Uterus (tissue), 4 donors: ENCODE results near the gene RAI1. TPM values are rescaled to one million over a fixed set of nuclear protein-coding genes. Genes with fewer than 3 reads are reported as not detected.
A peak's percentile ranks its signal among the peaks of the same experiment; 100 is the strongest.

Experiments used
- DNase-seq, 2 donors: peaks; one replicate each; pipeline ENCODE4 v3.0.0-alpha.2; 2019 to 2020
- H3K27ac ChIP-seq, 2 donors: fragments of 200-600 bp; sonication (generic); 1 replicate in 1 of 2; 2 replicates in 1 of 2; pipeline ENCODE4 v1.5.1; 2016 to 2018
- H3K27me3 ChIP-seq, 2 donors: fragments of 200-600 bp; sonication (generic); one replicate each; pipeline ENCODE4 v1.5.1; 2018 to 2019; ENCODE audit warnings: control low read depth in 1 of 2
- H3K36me3 ChIP-seq, 2 donors: fragments of 200-600 bp; sonication (generic); one replicate each; pipeline ENCODE4 v1.5.1; 2019; ENCODE audit warnings: control low read depth in 1 of 2
- H3K4me1 ChIP-seq, 2 donors: fragments of 200-600 bp; sonication (generic); one replicate each; pipeline ENCODE4 v1.5.1; 2018 to 2019; ENCODE audit warnings: control low read depth in 1 of 2
- H3K4me3 ChIP-seq, 2 donors: fragments of 200-600 bp; sonication (generic); 1 replicate in 1 of 2; 2 replicates in 1 of 2; pipeline ENCODE4 v1.5.1; 2018 to 2019; ENCODE audit warnings: mild to moderate bottlenecking in 1 of 2
- H3K9me3 ChIP-seq, 2 donors: fragments of 200-600 bp; sonication (generic); one replicate each; pipeline ENCODE4 v1.5.1; 2019; ENCODE audit warnings: control low read depth in 1 of 2
- CTCF ChIP-seq, 4 experiments: fragments of 200-600 bp in 2 of 4; fragments of 450-650 bp in 2 of 4; sonication (generic) in 2 of 4; IDR thresholded peaks; one replicate each; pipeline ENCODE4 v1.5.1; 2016 to 2019; ENCODE audit warnings: antibody characterized with exemption in 4 of 4, mild to moderate bottlenecking in 2 of 4, moderate library complexity in 1 of 4
- POLR2A ChIP-seq, 2 donors: fragments of 450-650 bp; IDR thresholded peaks; one replicate each; pipeline ENCODE4 v1.6.1; 2016; ENCODE audit warnings: antibody characterized with exemption in 2 of 2, mild to moderate bottlenecking in 1 of 2, moderate library complexity in 1 of 2
- intact Hi-C: fragments of 100-400 bp; cut with DNase I; formaldehyde crosslinking; loops from one replicate; pipeline ENCODE4 v1.15.1; 2023; ENCODE audit warnings: low total_unique reads
- microRNA counts, 2 donors: library from miRNA; unstranded; fragments of <30 nt; microRNA quantifications; one replicate each; lab custom pipeline; 2016 to 2017
- microRNA-seq: library from miRNA; unstranded; fragments of <30 nt; microRNA quantifications from one replicate; pipeline ENCODE4, GENCODE V29; 2016; ENCODE audit warnings: borderline microRNAs expressed, borderline replicate concordance
- small RNA-seq: library from RNA; depleted of rRNA; stranded (forward); fragments of <200 nt; gene quantifications from one replicate; pipeline ENCODE3, GENCODE V24; 2016
- total RNA-seq, 4 donors: library from RNA; depleted of rRNA in 3 of 4; stranded (reverse); fragments of >200 nt in 3 of 4; gene quantifications; one replicate each; pipeline versions ENCODE4 v1.1.0 to v1.2.4, GENCODE V29; 2014 to 2023
- donor health status: DM: yes; HTN: yes; CAD: no.

Gene RAI1
- total RNA-seq, 4 donors from 2014 or later: 10.0 to 66.1 (median 15.3) TPM

GRCh38 chr17:17856386-17856785, 175.1 kb downstream of the RAI1 start:
- H3K36me3 ChIP-seq: no peaks in the 10 kb centered on the region
- H3K4me1 ChIP-seq: no peaks in the 10 kb centered on the region
- no peaks in the 10 kb centered on the region for H3K27me3 ChIP-seq
- no peak overlapping the region for H3K27ac ChIP-seq
- intact Hi-C loops: no loop called here
- no peak overlapping the region for H3K4me3 ChIP-seq
- no peak for TF ChIP-seq POLR2A (IDR thresholded peaks at IDR 0.05)
- TF ChIP-seq CTCF (IDR thresholded peaks at IDR 0.05): no peak
- no peaks in the 10 kb centered on the region for H3K9me3 ChIP-seq
- no peak for DNase-seq

GRCh38 chr17:17857496-17857895, 176.2 kb downstream of the RAI1 start:
- H3K4me3 ChIP-seq: no peak overlapping the region
- no peak overlapping the region for H3K27ac ChIP-seq
- H3K36me3 ChIP-seq: no peaks in the 10 kb centered on the region
- intact Hi-C loops: no loop called here
- no peaks in the 10 kb centered on the region for H3K9me3 ChIP-seq
- TF ChIP-seq POLR2A (IDR thresholded peaks at IDR 0.05) (no peak), CTCF (IDR thresholded peaks at IDR 0.05) (no peak)
- no peaks in the 10 kb centered on the region for H3K4me1 ChIP-seq
- H3K27me3 ChIP-seq: no peaks in the 10 kb centered on the region
- DNase-seq: no peak

GRCh38 chr17:17859909-17860765, 178.9 kb downstream of the RAI1 start:
- H3K4me3 ChIP-seq: no peak overlapping the region
- no peaks in the 10 kb centered on the region for H3K36me3 ChIP-seq
- TF ChIP-seq POLR2A (IDR thresholded peaks at IDR 0.05) (no peak), CTCF (IDR thresholded peaks at IDR 0.05) (peak; percentile 93 to 97 (median 96))
- H3K27ac ChIP-seq: no peak overlapping the region
- peak; percentile 64 to 69 for DNase-seq
- intact Hi-C loops: loop anchor here (2.0 kb wide), 1 partner anchor 47 kb away; no protein-coding TSS in a partner anchor
- no peaks in the 10 kb centered on the region for H3K27me3 ChIP-seq
- no peaks in the 10 kb centered on the region for H3K9me3 ChIP-seq
- H3K4me1 ChIP-seq: no peaks in the 10 kb centered on the region

- Histone ChIP-seq H3K4me1 (no peaks in the 10 kb centered on the region), H3K4me3 (no peak overlapping the region), H3K27ac (no peak overlapping the region), H3K9me3 (no peaks in the 10 kb centered on the region), H3K36me3 (no peaks in the 10 kb centered on the region), H3K27me3 (no peaks in the 10 kb centered on the region)
- DNase-seq: no peak
- intact Hi-C loops: loop anchor here (2.0 kb wide), 1 partner anchor 48 kb away; no protein-coding TSS in a partner anchor
- no peak for TF ChIP-seq CTCF (IDR thresholded peaks at IDR 0.05)
- no peak for TF ChIP-seq POLR2A (IDR thresholded peaks at IDR 0.05)
Measured at GRCh38 chr17:17860766-17861107, 179.5 kb downstream of the RAI1 start.

MicroRNA genes within 50 kb of the gene (microRNA counts, 767-probe panel; counts per million panel counts)
- microRNA hsa-miR-33b-5p (lab: Ali Mortazavi, UCI): 0 counts per million in 2 donors

Small RNA genes within 50 kb of the gene (microRNA-seq; reads per million reads assigned to microRNA genes)
- gene MIR33B: not detected
- not detected for gene MIR6777

Small RNA genes within 50 kb of the gene (small RNA-seq; reads per million reads assigned to genes)
- not detected for gene MIR33B
- not detected for gene MIR6777
- not detected for gene RF02177
- gene RF02178: not detected

Other genes starting within 250 kb of the RAI1 start
- 10 to 100 TPM in 3 of 4 donors, 1 to 10 TPM in 1; 3.2 to 17.4 (median 13.4) TPM for gene MED9, start 204.5 kb upstream of the RAI1 start, total RNA-seq
- gene RASD1, start 185.1 kb upstream of the RAI1 start, total RNA-seq: 10 to 100 TPM in 1 of 4 donors, 1 to 10 TPM in 2, under 1 TPM in 1; 0.59 to 12.7 (median 7.4) TPM
- 10 to 100 TPM; 26.3 to 61.7 (median 32.2) TPM for gene PEMT, start 89.8 kb upstream of the RAI1 start, total RNA-seq
- gene SREBF1, start 155.5 kb downstream of the RAI1 start, total RNA-seq: 10 to 100 TPM; 24.8 to 94.6 (median 31.5) TPM